Measurements from ENCODE around the gene STXBP5L. TPM values are rescaled to one million over a fixed set of nuclear protein-coding genes. Genes with fewer than 3 reads are reported as not detected.

The STXBP5L gene
- total and polyA plus RNA-seq, 4 donors = not detected

GRCh38 chr3:120875989-120876388, 32.0 kb upstream of the STXBP5L start:
- WGBS = 54% methylated on average over 4 of the region's 4 CpGs
- Histone ChIP-seq H3K27me3 (ENCODE audit: control insufficient read depth in 4 of 4, insufficient read depth in 4 of 4, low read length in 3 of 4) (no peaks in the 10 kb centered on the region), H3K36me3 (ENCODE audit: control insufficient read depth in 4 of 4, insufficient read depth in 3 of 4, low read depth in 1 of 4, low read length in 3 of 4) (no peaks in the 10 kb centered on the region), H3K4me3 (ENCODE audit: low read depth in 1 of 3, low read length in 3 of 3) (no peak overlapping the region), H3K9ac (ENCODE audit: low read depth in 1 of 2, low read length in 2 of 2) (no peak overlapping the region), H3K4me1 (ENCODE audit: control insufficient read depth in 4 of 4, insufficient read depth in 4 of 4, low read length in 3 of 4) (no peaks in the 10 kb centered on the region), H3K27ac (ENCODE audit: low read depth in 1 of 2, low read length in 2 of 2) (no peak overlapping the region), H3K9me3 (ENCODE audit: control insufficient read depth in 4 of 4, low read length in 3 of 4) (no peaks in the 10 kb centered on the region)
- no peak for DNase-seq (ENCODE audit: low spot score)
- TF ChIP-seq RAD21 (IDR thresholded peaks at IDR 0.05) (no peak), HNF4G (IDR thresholded peaks at IDR 0.05) (no peak)

GRCh38 chr3:120879411-120879810, 28.6 kb upstream of the STXBP5L start:
- no peak overlapping the region for H3K4me3 ChIP-seq (ENCODE audit: low read depth in 1 of 3, low read length in 3 of 3)
- H3K27me3 ChIP-seq (ENCODE audit: control insufficient read depth in 4 of 4, insufficient read depth in 4 of 4, low read length in 3 of 4) = peaks cover 0 to 5% (median 0%) of the 10 kb centered on the region in 4 donors
- H3K36me3 ChIP-seq (ENCODE audit: control insufficient read depth in 4 of 4, insufficient read depth in 3 of 4, low read depth in 1 of 4, low read length in 3 of 4) = no peaks in the 10 kb centered on the region
- no peaks in the 10 kb centered on the region for H3K4me1 ChIP-seq (ENCODE audit: control insufficient read depth in 4 of 4, insufficient read depth in 4 of 4, low read length in 3 of 4)
- TF ChIP-seq HNF4A (conservative IDR thresholded peaks at IDR 0.05) (no peak), ZBTB33 (IDR thresholded peaks at IDR 0.05) (no peak), HNF4G (IDR thresholded peaks at IDR 0.05) (no peak), YY1 (IDR thresholded peaks at IDR 0.05) (no peak), CTCF (IDR thresholded peaks at IDR 0.05; ENCODE audit: low read depth, low read length, missing input control) (no peak), SP1 (IDR thresholded peaks at IDR 0.05) (no peak), MAX (IDR thresholded peaks at IDR 0.05) (no peak), GABPA (IDR thresholded peaks at IDR 0.05 in 1 of 2, conservative IDR thresholded peaks at IDR 0.05 in 1 of 2) (no peak), TAF1 (conservative IDR thresholded peaks at IDR 0.05) (no peak)
- H3K27ac ChIP-seq (ENCODE audit: low read depth in 1 of 2, low read length in 2 of 2) = no peak overlapping the region
- H3K9ac ChIP-seq (ENCODE audit: low read depth in 1 of 2, low read length in 2 of 2) = no peak overlapping the region
- 64% methylated on average over 4 of the region's 4 CpGs for WGBS
- H3K9me3 ChIP-seq (ENCODE audit: control insufficient read depth in 4 of 4, low read length in 3 of 4) = no peaks in the 10 kb centered on the region
- DNase-seq (ENCODE audit: low spot score) = no peak

- DNase-seq (ENCODE audit: low spot score) = no peak
- Histone ChIP-seq H3K27me3 (ENCODE audit: control insufficient read depth in 4 of 4, insufficient read depth in 4 of 4, low read length in 3 of 4) (peaks cover 0 to 5% (median 0%) of the 10 kb centered on the region in 4 donors), H3K4me3 (ENCODE audit: low read depth in 1 of 3, low read length in 3 of 3) (no peak overlapping the region), H3K9me3 (ENCODE audit: control insufficient read depth in 4 of 4, low read length in 3 of 4) (no peaks in the 10 kb centered on the region), H3K9ac (ENCODE audit: low read depth in 1 of 2, low read length in 2 of 2) (no peak overlapping the region), H3K4me1 (ENCODE audit: control insufficient read depth in 4 of 4, insufficient read depth in 4 of 4, low read length in 3 of 4) (no peaks in the 10 kb centered on the region), H3K27ac (ENCODE audit: low read depth in 1 of 2, low read length in 2 of 2) (no peak overlapping the region), H3K36me3 (ENCODE audit: control insufficient read depth in 4 of 4, insufficient read depth in 3 of 4, low read depth in 1 of 4, low read length in 3 of 4) (no peaks in the 10 kb centered on the region)
- no peak for TF ChIP-seq TAF1 (conservative IDR thresholded peaks at IDR 0.05)
These were observed 15.1 kb upstream of the STXBP5L start for GRCh38 chr3:120892921-120893320.

Data from liver (tissue), 9 donors.